Smooth muscle cell (in vitro differentiated cells): ENCODE data around the gene IL22RA2. TPM values are rescaled to one million over a fixed set of nuclear protein-coding genes. Genes with fewer than 3 reads are reported as not detected.

Experiments used
- DNase-seq: peaks from one replicate; lab custom pipeline; 2025; ENCODE audit not compliant: unreplicated experiment; lab: John Stamatoyannopoulos, UW
- H2AFZ ChIP-seq: fragments of 200-600 bp; sonication (generic); 2 replicates; pipeline ENCODE4 v1.6.0; 2016; ENCODE audit warnings: antibody characterized with exemption, low read depth, mild to moderate bottlenecking
- H3F3A ChIP-seq: fragments of 200-600 bp; sonication (generic); 2 replicates; pipeline ENCODE4 v1.6.0; 2017; ENCODE audit warnings: antibody characterized with exemption, low read depth
- H3K27ac ChIP-seq: fragments of 200-600 bp; sonication (generic); 2 replicates; pipeline ENCODE4 v1.5.1; 2016; ENCODE audit warnings: low read depth, mild to moderate bottlenecking
- H3K27me3 ChIP-seq: fragments of 200-600 bp; sonication (generic); 2 replicates; pipeline ENCODE4 v1.6.1; 2016; ENCODE audit warnings: low read depth, mild to moderate bottlenecking
- H3K36me3 ChIP-seq: fragments of 200-600 bp; sonication (generic); 2 replicates; pipeline ENCODE4 v1.5.1; 2016; ENCODE audit warnings: low read depth
- H3K4me1 ChIP-seq: fragments of 200-600 bp; sonication (generic); 2 replicates; pipeline ENCODE4 v1.5.1; 2016; ENCODE audit warnings: low read depth
- H3K4me2 ChIP-seq: fragments of 200-600 bp; sonication (generic); 2 replicates; pipeline ENCODE4 v1.6.0; 2016; ENCODE audit warnings: mild to moderate bottlenecking
- H3K4me3 ChIP-seq: fragments of 200-600 bp; sonication (generic); 2 replicates; pipeline ENCODE4 v1.5.1; 2016; ENCODE audit warnings: mild to moderate bottlenecking
- H3K79me2 ChIP-seq: fragments of 200-600 bp; sonication (generic); 2 replicates; pipeline ENCODE4 v1.6.0; 2016; ENCODE audit warnings: low read depth, mild to moderate bottlenecking
- H3K9ac ChIP-seq: fragments of 200-600 bp; sonication (generic); 2 replicates; pipeline ENCODE4 v1.6.0; 2016; ENCODE audit warnings: low read depth
- H3K9me3 ChIP-seq: fragments of 200-600 bp; sonication (generic); replicated peaks from 2 replicates; pipeline ENCODE4 v1.5.1; 2016; ENCODE audit warnings: low read depth
- H4K20me1 ChIP-seq: fragments of 200-600 bp; sonication (generic); 2 replicates; pipeline ENCODE4 v1.6.0; 2016; ENCODE audit warnings: low read depth
- WGBS: methylation state at CpG from one replicate; pipeline ENCODE4 v1.1.7; 2016; ENCODE audit warnings: low lambda C conversion rate; 5-methylcytosine and 5-hydroxymethylcytosine counted together
- polyA plus RNA-seq: library from polyadenylated mRNA; unstranded; fragments of >200 nt; fragmentation: Nextera tagmentation; extraction: Ambion mirVana; gene quantifications from 2 replicates; pipeline ENCODE4 v1.2.1, GENCODE V29; 2016
- total RNA-seq: library from RNA; depleted of rRNA; stranded (reverse); fragments of >200 nt; gene quantifications from 2 replicates; pipeline ENCODE4 v1.2.3, GENCODE V29; 2014
- TF ChIP-seq, protein P1 (sequence below): fragments of 200-600 bp; sonication (generic); IDR thresholded peaks from 2 replicates; pipeline ENCODE4 v1.5.1; 2017; ENCODE audit warnings: borderline replicate concordance, mild to moderate bottlenecking, antibody characterized with exemption; ENCODE audit not compliant: insufficient read depth, poor library complexity, severe bottlenecking

The IL22RA2 gene
- total and polyA plus RNA-seq, 2 experiments from 2014 or later, result not detected

DNA sequence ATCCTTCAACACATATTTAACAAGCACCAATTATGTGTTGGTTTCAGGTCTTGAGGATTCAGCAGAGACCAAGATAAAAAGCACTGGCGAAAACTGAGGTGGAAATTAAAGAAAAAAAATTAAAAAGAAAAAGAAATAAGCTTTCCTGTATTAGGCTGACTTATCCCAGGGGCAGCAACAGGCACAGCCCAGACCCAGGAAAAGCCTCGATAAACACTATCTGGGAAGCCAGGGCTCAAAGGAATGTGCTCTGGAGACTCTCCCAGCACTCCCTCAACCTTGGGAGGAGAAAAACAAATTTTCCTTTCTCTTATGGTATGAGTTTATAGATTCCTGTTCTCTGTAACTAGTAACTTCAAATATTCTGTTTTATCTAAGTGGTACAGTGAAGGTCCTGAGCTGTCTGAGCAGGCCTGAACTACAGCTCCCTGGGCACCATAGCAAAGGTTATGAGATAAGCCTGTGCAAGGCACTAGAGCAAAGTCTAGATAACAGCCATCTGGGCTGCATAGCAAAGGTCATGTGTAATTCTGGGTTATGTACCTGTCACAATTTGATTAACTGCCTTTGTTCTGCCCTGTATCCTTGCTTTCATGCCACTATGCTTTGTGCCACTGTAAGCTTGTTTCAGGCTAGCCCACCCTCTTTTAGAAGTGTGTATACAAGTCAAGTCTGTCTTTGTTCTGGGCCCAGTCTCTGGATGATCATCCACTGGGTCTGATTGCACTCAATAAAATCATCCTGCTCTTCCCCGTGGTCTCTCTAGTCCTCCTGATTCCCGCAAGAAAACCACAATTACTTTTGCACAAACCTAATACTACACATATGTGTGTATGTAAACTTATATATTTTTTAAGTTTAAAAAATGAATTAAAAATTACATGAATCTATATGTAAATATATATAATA lies 54.0 kb downstream of the IL22RA2 start:
- no peak for DNase-seq
- Histone ChIP-seq H3K36me3 (no peaks in the 10 kb centered on the region), H3F3A (no peaks in the 10 kb centered on the region), H4K20me1 (no peaks in the 10 kb centered on the region), H3K4me1 (no peaks in the 10 kb centered on the region), H3K9ac (no peak overlapping the region), H3K27me3 (no peaks in the 10 kb centered on the region), H3K4me3 (no peak overlapping the region), H2AFZ (no peak overlapping the region), H3K79me2 (no peaks in the 10 kb centered on the region), H3K4me2 (no peak overlapping the region), H3K9me3 (no peaks in the 10 kb centered on the region), H3K27ac (no peak overlapping the region)
- TF ChIP-seq, protein P1, sequence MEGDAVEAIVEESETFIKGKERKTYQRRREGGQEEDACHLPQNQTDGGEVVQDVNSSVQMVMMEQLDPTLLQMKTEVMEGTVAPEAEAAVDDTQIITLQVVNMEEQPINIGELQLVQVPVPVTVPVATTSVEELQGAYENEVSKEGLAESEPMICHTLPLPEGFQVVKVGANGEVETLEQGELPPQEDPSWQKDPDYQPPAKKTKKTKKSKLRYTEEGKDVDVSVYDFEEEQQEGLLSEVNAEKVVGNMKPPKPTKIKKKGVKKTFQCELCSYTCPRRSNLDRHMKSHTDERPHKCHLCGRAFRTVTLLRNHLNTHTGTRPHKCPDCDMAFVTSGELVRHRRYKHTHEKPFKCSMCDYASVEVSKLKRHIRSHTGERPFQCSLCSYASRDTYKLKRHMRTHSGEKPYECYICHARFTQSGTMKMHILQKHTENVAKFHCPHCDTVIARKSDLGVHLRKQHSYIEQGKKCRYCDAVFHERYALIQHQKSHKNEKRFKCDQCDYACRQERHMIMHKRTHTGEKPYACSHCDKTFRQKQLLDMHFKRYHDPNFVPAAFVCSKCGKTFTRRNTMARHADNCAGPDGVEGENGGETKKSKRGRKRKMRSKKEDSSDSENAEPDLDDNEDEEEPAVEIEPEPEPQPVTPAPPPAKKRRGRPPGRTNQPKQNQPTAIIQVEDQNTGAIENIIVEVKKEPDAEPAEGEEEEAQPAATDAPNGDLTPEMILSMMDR, result no peak
- 69% methylated on average over 4 of the region's 4 CpGs for WGBS

DNA sequence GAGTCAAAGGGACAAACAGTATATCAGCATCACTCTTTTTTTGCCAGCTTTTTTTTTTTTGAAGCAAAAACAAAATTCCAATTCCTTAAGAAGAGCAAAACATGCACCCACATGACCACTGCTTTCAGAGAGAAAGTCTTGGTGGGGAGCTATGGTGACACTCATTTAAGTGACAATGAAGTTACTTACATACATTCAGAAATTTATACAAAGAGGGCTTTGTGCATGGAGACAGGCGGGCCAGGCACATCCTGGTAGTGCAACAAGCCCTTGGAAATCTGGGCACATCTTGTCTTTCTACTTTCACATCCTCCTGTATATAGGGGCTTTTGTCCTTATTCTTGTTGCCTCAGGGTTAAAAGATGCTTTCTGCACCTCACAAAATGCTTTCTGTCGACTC lies 55.9 kb downstream of the IL22RA2 start:
- Histone ChIP-seq H3K79me2 (no peaks in the 10 kb centered on the region), H3K4me3 (no peak overlapping the region)
- 76% methylated on average over 2 of the region's 2 CpGs for WGBS

DNA sequence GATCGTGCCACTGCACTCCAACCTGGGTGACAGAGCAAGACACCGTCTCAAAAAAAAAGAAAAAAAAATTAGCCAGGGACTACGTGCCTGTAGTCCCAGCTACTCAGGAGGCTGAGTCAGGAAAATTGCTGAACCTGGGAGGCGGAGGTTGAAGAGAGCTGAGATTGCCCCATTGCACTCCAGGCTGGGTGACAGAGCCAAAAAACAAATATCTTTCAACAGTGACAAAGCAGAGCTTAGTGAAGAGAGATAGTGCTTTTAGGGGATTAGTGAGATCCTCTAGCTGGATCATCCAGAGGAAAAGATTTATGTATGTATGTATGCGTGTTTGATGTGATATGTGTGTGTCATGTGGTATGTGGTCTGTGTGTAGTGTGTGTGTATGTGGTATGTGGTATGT lies 56.6 kb downstream of the IL22RA2 start:
- no peaks in the 10 kb centered on the region for H3K27me3 ChIP-seq
- no peak overlapping the region for H3K4me3 ChIP-seq
- no peaks in the 10 kb centered on the region for H3K4me1 ChIP-seq
- no peaks in the 10 kb centered on the region for H4K20me1 ChIP-seq
- H3F3A ChIP-seq, result no peaks in the 10 kb centered on the region
- H2AFZ ChIP-seq, result no peak overlapping the region
- TF ChIP-seq, protein P1, result no peak
- no peak overlapping the region for H3K27ac ChIP-seq
- H3K4me2 ChIP-seq, result no peak overlapping the region
- no peaks in the 10 kb centered on the region for H3K9me3 ChIP-seq
- H3K36me3 ChIP-seq, result no peaks in the 10 kb centered on the region
- no peak overlapping the region for H3K9ac ChIP-seq
- no peak for DNase-seq
- no peaks in the 10 kb centered on the region for H3K79me2 ChIP-seq
- WGBS, result 90% methylated on average over 5 of the region's 5 CpGs

More for the DNA sequence above, 55.9 kb downstream of the IL22RA2 start:
- no peaks in the 10 kb centered on the region for H3K4me1 ChIP-seq
- no peak overlapping the region for H3K27ac ChIP-seq
- no peak overlapping the region for H2AFZ ChIP-seq
- no peaks in the 10 kb centered on the region for H3K9me3 ChIP-seq
- no peaks in the 10 kb centered on the region for H4K20me1 ChIP-seq
- H3F3A ChIP-seq, result no peaks in the 10 kb centered on the region
- TF ChIP-seq, protein P1, result no peak
- H3K9ac ChIP-seq, result no peak overlapping the region
- H3K4me2 ChIP-seq, result no peak overlapping the region
- DNase-seq, result no peak
- H3K36me3 ChIP-seq, result no peaks in the 10 kb centered on the region
- H3K27me3 ChIP-seq, result no peaks in the 10 kb centered on the region
